WTC11 (cell line): ENCODE results near the gene PTPN7. TPM values are rescaled to one million over a fixed set of nuclear protein-coding genes. Genes with fewer than 3 reads are reported as not detected.

Experiments used
- ATAC-seq: fragments of 200-7000 bp; cut with Tn5 transposase; 2 replicates; pipeline ENCODE4 v1.10.0; 2021; ENCODE audit warnings: mild to moderate bottlenecking, moderate library complexity
- CTCF ChIA-PET: fragments of 300-600 bp; sonication (Branson Sonifier 250); formaldehyde crosslinking; loops from one replicate; lab custom pipeline; 2021; ENCODE audit warnings: antibody characterized with exemption; lab: Charles Lee
- POLR2A ChIA-PET: fragments of 350-600 bp; sonication (Branson Sonifier 250); formaldehyde crosslinking; loops from one replicate; lab custom pipeline; 2021; ENCODE audit warnings: antibody characterized with exemption; lab: Charles Lee
- DNase-seq: peaks from one replicate; pipeline ENCODE4 v3.0.0; 2021; ENCODE audit warnings: low spot score
- H3K27ac Mint-ChIP-seq: 2 replicates; pipeline ENCODE4 v1.8.0; 2021; ENCODE audit warnings: mixed read lengths
- H3K27me3 Mint-ChIP-seq: 2 replicates; pipeline ENCODE4 v1.8.0; 2021; ENCODE audit warnings: low read depth, mild to moderate bottlenecking, moderate library complexity, mixed read lengths
- H3K36me3 Mint-ChIP-seq: 2 replicates; pipeline ENCODE4 v1.8.0; 2021; ENCODE audit warnings: mixed read lengths
- H3K4me1 Mint-ChIP-seq: 2 replicates; pipeline ENCODE4 v1.8.0; 2022; ENCODE audit warnings: mixed read lengths
- H3K4me3 Mint-ChIP-seq: 2 replicates; pipeline ENCODE4 v1.8.0; 2021; ENCODE audit warnings: mild to moderate bottlenecking, moderate library complexity, mixed read lengths
- H3K9me3 Mint-ChIP-seq: 2 replicates; pipeline ENCODE4 v1.8.0; 2021; ENCODE audit warnings: mixed read lengths
- EMX1 ChIP-seq: fragments of 250-450 bp; sonication (Bioruptor Pico); IDR thresholded peaks from 2 replicates; pipeline ENCODE4 v1.8.0; 2021; ENCODE audit warnings: mild to moderate bottlenecking
- GABPB1 ChIP-seq: sonication (generic); formaldehyde crosslinking; IDR thresholded peaks from 2 replicates; pipeline ENCODE4 v1.8.1; 2023; ENCODE audit warnings: mild to moderate bottlenecking, missing genetic modification reagents
- JUN ChIP-seq: sonication (generic); formaldehyde crosslinking; IDR thresholded peaks from 2 replicates; pipeline ENCODE4 v1.8.0; 2023; ENCODE audit warnings: mild to moderate bottlenecking, missing genetic modification reagents
- MYBL2 ChIP-seq: sonication (generic); formaldehyde crosslinking; IDR thresholded peaks from 2 replicates; pipeline ENCODE4 v1.8.1; 2023; ENCODE audit warnings: mild to moderate bottlenecking, moderate library complexity, missing genetic modification reagents
- PREB ChIP-seq: sonication (generic); formaldehyde crosslinking; IDR thresholded peaks from 2 replicates; pipeline ENCODE4 v1.8.1; 2022; ENCODE audit warnings: mild to moderate bottlenecking, missing genetic modification reagents, moderate library complexity, borderline replicate concordance
- RORB ChIP-seq: fragments of 250-450 bp; sonication (Bioruptor Pico); IDR thresholded peaks from 2 replicates; pipeline ENCODE4 v1.9.0; 2021; ENCODE audit warnings: mild to moderate bottlenecking
- STAT6 ChIP-seq: sonication (generic); formaldehyde crosslinking; conservative IDR thresholded peaks from 2 replicates; pipeline ENCODE4 v1.8.1; 2023; ENCODE audit warnings: mild to moderate bottlenecking, low read depth, missing genetic modification reagents, moderate library complexity
- ZNF121 ChIP-seq: sonication (generic); formaldehyde crosslinking; IDR thresholded peaks from 2 replicates; pipeline ENCODE4 v1.8.0; 2023; ENCODE audit warnings: missing genetic modification reagents
- ZNF219 ChIP-seq: sonication (generic); formaldehyde crosslinking; IDR thresholded peaks from 2 replicates; pipeline ENCODE4 v1.8.0; 2023; ENCODE audit warnings: missing genetic modification reagents, mild to moderate bottlenecking, borderline replicate concordance
- ZNF416 ChIP-seq: fragments of 250-450 bp; sonication (Bioruptor Pico); IDR thresholded peaks from 2 replicates; pipeline ENCODE4 v1.9.0; 2021; ENCODE audit warnings: mild to moderate bottlenecking, inconsistent platforms
- total RNA-seq: library from RNA; stranded (reverse); gene quantifications from 3 replicates; pipeline ENCODE4 v1.2.3, GENCODE V29; 2021
- TF ChIP-seq, protein P1 (sequence below): sonication (generic); formaldehyde crosslinking; IDR thresholded peaks from 2 replicates; pipeline ENCODE4 v1.8.1; 2023; ENCODE audit warnings: mild to moderate bottlenecking, missing genetic modification reagents
- TF ChIP-seq, protein P2 (sequence below): sonication (generic); formaldehyde crosslinking; IDR thresholded peaks from 2 replicates; pipeline ENCODE4 v1.8.0; 2023; ENCODE audit warnings: missing genetic modification reagents, mild to moderate bottlenecking, borderline replicate concordance
- TF ChIP-seq, protein P3 (sequence below): sonication (generic); formaldehyde crosslinking; IDR thresholded peaks from 2 replicates; pipeline ENCODE4 v1.8.1; 2022; ENCODE audit warnings: missing genetic modification reagents, borderline replicate concordance
- TF ChIP-seq, protein P4 (sequence below): sonication (generic); formaldehyde crosslinking; IDR thresholded peaks from 2 replicates; pipeline ENCODE4 v1.8.1; 2023; ENCODE audit warnings: mild to moderate bottlenecking, missing genetic modification reagents, moderate library complexity
- TF ChIP-seq, protein P5 (sequence below): sonication (generic); formaldehyde crosslinking; IDR thresholded peaks from 2 replicates; pipeline ENCODE4 v1.8.1; 2023; ENCODE audit warnings: mild to moderate bottlenecking, missing genetic modification reagents, moderate library complexity
- TF ChIP-seq, protein P6 (sequence below): sonication (generic); formaldehyde crosslinking; IDR thresholded peaks from 2 replicates; pipeline ENCODE4 v1.8.1; 2023; ENCODE audit warnings: mild to moderate bottlenecking, missing genetic modification reagents, borderline replicate concordance
- TF ChIP-seq, protein P7 (sequence below): sonication (generic); formaldehyde crosslinking; IDR thresholded peaks from 2 replicates; pipeline ENCODE4 v1.8.0; 2022; ENCODE audit warnings: mild to moderate bottlenecking, missing genetic modification reagents

The PTPN7 gene
- total RNA-seq, 1 experiment from 2014 or later = 0.98 TPM

DNA sequence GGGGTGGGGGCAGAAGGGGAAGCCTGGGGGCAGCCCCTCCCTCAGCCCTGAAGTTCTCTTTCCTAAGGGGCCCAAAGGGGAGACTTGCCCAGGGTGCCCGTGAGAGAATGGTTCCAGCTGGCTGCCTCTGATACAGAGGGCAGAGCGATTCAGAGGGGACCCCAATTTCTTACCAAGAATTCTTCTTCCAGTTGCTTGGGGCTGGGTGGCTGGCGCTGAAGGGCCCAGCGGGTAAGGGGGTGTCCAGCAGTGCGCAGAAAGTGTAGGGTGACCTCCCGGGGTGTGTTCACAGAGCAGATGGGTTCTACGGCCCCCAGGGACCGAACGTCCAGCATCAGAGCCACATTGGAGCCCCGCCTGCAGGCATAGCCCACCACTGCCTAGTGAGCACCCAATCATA is 2.5 kb downstream of the PTPN7 start (continued):
- TF ChIP-seq, protein P1, sequence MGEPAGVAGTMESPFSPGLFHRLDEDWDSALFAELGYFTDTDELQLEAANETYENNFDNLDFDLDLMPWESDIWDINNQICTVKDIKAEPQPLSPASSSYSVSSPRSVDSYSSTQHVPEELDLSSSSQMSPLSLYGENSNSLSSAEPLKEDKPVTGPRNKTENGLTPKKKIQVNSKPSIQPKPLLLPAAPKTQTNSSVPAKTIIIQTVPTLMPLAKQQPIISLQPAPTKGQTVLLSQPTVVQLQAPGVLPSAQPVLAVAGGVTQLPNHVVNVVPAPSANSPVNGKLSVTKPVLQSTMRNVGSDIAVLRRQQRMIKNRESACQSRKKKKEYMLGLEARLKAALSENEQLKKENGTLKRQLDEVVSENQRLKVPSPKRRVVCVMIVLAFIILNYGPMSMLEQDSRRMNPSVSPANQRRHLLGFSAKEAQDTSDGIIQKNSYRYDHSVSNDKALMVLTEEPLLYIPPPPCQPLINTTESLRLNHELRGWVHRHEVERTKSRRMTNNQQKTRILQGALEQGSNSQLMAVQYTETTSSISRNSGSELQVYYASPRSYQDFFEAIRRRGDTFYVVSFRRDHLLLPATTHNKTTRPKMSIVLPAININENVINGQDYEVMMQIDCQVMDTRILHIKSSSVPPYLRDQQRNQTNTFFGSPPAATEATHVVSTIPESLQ (CRISPR knock-in tag) = no peak

- H3K36me3 Mint-ChIP-seq = no peaks in the 10 kb centered on the region
- ChIA-PET POLR2A (no interaction called here), CTCF (interaction anchor here (0.9 to 3.3 kb wide), 6 partner anchors 9 to 157 kb away, joined by 4 to 73 read pairs (median 14); no protein-coding TSS in a partner anchor)
- no peaks in the 10 kb centered on the region; the same call in 1 of the 2 replicates for H3K27me3 Mint-ChIP-seq
- no peak for DNase-seq
- no peaks in the 10 kb centered on the region for H3K9me3 Mint-ChIP-seq
- no peak overlapping the region for H3K27ac Mint-ChIP-seq
- peaks cover 36% of the 10 kb centered on the region for H3K4me1 Mint-ChIP-seq
- H3K4me3 Mint-ChIP-seq = no peak overlapping the region
- no peak for ATAC-seq
- TF ChIP-seq, protein P2, sequence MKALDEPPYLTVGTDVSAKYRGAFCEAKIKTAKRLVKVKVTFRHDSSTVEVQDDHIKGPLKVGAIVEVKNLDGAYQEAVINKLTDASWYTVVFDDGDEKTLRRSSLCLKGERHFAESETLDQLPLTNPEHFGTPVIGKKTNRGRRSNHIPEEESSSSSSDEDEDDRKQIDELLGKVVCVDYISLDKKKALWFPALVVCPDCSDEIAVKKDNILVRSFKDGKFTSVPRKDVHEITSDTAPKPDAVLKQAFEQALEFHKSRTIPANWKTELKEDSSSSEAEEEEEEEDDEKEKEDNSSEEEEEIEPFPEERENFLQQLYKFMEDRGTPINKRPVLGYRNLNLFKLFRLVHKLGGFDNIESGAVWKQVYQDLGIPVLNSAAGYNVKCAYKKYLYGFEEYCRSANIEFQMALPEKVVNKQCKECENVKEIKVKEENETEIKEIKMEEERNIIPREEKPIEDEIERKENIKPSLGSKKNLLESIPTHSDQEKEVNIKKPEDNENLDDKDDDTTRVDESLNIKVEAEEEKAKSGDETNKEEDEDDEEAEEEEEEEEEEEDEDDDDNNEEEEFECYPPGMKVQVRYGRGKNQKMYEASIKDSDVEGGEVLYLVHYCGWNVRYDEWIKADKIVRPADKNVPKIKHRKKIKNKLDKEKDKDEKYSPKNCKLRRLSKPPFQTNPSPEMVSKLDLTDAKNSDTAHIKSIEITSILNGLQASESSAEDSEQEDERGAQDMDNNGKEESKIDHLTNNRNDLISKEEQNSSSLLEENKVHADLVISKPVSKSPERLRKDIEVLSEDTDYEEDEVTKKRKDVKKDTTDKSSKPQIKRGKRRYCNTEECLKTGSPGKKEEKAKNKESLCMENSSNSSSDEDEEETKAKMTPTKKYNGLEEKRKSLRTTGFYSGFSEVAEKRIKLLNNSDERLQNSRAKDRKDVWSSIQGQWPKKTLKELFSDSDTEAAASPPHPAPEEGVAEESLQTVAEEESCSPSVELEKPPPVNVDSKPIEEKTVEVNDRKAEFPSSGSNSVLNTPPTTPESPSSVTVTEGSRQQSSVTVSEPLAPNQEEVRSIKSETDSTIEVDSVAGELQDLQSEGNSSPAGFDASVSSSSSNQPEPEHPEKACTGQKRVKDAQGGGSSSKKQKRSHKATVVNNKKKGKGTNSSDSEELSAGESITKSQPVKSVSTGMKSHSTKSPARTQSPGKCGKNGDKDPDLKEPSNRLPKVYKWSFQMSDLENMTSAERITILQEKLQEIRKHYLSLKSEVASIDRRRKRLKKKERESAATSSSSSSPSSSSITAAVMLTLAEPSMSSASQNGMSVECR (CRISPR knock-in tag) = no peak
- TF ChIP-seq ZNF121 (CRISPR knock-in tag) (no peak), PREB (no peak), GABPB1 (CRISPR knock-in tag) (no peak), MYBL2 (no peak), ZNF219 (no peak), RORB (CRISPR knock-in tag) (no peak), ZNF416 (CRISPR knock-in tag) (no peak), EMX1 (CRISPR knock-in tag) (no peak), JUN (CRISPR knock-in tag) (no peak), STAT6 (CRISPR knock-in tag) (no peak)
- TF ChIP-seq, protein P3, sequence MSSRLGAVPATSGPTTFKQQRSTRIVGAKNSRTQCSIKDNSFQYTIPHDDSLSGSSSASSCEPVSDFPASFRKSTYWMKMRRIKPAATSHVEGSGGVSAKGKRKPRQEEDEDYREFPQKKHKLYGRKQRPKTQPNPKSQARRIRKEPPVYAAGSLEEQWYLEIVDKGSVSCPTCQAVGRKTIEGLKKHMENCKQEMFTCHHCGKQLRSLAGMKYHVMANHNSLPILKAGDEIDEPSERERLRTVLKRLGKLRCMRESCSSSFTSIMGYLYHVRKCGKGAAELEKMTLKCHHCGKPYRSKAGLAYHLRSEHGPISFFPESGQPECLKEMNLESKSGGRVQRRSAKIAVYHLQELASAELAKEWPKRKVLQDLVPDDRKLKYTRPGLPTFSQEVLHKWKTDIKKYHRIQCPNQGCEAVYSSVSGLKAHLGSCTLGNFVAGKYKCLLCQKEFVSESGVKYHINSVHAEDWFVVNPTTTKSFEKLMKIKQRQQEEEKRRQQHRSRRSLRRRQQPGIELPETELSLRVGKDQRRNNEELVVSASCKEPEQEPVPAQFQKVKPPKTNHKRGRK (CRISPR knock-in tag) = no peak
- TF ChIP-seq, protein P4, sequence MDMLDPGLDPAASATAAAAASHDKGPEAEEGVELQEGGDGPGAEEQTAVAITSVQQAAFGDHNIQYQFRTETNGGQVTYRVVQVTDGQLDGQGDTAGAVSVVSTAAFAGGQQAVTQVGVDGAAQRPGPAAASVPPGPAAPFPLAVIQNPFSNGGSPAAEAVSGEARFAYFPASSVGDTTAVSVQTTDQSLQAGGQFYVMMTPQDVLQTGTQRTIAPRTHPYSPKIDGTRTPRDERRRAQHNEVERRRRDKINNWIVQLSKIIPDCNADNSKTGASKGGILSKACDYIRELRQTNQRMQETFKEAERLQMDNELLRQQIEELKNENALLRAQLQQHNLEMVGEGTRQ (CRISPR knock-in tag) = no peak
- TF ChIP-seq, protein P5, sequence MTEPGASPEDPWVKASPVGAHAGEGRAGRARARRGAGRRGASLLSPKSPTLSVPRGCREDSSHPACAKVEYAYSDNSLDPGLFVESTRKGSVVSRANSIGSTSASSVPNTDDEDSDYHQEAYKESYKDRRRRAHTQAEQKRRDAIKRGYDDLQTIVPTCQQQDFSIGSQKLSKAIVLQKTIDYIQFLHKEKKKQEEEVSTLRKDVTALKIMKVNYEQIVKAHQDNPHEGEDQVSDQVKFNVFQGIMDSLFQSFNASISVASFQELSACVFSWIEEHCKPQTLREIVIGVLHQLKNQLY = no peak
- TF ChIP-seq, protein P6, sequence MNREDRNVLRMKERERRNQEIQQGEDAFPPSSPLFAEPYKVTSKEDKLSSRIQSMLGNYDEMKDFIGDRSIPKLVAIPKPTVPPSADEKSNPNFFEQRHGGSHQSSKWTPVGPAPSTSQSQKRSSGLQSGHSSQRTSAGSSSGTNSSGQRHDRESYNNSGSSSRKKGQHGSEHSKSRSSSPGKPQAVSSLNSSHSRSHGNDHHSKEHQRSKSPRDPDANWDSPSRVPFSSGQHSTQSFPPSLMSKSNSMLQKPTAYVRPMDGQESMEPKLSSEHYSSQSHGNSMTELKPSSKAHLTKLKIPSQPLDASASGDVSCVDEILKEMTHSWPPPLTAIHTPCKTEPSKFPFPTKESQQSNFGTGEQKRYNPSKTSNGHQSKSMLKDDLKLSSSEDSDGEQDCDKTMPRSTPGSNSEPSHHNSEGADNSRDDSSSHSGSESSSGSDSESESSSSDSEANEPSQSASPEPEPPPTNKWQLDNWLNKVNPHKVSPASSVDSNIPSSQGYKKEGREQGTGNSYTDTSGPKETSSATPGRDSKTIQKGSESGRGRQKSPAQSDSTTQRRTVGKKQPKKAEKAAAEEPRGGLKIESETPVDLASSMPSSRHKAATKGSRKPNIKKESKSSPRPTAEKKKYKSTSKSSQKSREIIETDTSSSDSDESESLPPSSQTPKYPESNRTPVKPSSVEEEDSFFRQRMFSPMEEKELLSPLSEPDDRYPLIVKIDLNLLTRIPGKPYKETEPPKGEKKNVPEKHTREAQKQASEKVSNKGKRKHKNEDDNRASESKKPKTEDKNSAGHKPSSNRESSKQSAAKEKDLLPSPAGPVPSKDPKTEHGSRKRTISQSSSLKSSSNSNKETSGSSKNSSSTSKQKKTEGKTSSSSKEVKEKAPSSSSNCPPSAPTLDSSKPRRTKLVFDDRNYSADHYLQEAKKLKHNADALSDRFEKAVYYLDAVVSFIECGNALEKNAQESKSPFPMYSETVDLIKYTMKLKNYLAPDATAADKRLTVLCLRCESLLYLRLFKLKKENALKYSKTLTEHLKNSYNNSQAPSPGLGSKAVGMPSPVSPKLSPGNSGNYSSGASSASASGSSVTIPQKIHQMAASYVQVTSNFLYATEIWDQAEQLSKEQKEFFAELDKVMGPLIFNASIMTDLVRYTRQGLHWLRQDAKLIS (CRISPR knock-in tag) = no peak
- TF ChIP-seq, protein P7, sequence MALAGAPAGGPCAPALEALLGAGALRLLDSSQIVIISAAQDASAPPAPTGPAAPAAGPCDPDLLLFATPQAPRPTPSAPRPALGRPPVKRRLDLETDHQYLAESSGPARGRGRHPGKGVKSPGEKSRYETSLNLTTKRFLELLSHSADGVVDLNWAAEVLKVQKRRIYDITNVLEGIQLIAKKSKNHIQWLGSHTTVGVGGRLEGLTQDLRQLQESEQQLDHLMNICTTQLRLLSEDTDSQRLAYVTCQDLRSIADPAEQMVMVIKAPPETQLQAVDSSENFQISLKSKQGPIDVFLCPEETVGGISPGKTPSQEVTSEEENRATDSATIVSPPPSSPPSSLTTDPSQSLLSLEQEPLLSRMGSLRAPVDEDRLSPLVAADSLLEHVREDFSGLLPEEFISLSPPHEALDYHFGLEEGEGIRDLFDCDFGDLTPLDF = no peak
These were observed 3.8 kb downstream of the PTPN7 start for GRCh38 chr1:202156590-202156989.
